GM12878 (cell line): ENCODE data around the gene DOK7.

ENCODE experiments used
- CBX5 ChIP-seq: sonication (generic); IDR thresholded peaks from 2 replicates; pipeline ENCODE4 v1.6.1; 2016; ENCODE audit warnings: low read depth, moderate library complexity, mild to moderate bottlenecking, inconsistent platforms
- MXI1 ChIP-seq: fragments of 150-350 bp; IDR thresholded peaks from 2 replicates; pipeline ENCODE4 v1.6.1; 2011; ENCODE audit warnings: low read depth, mild to moderate bottlenecking, inconsistent platforms, low read length, improper control_type of control experiment
- NR2F1 ChIP-seq: fragments of 450-650 bp; conservative IDR thresholded peaks from 2 replicates; pipeline ENCODE4 v1.6.1; 2017; ENCODE audit warnings: mild to moderate bottlenecking
- TAF1 ChIP-seq: IDR thresholded peaks from 2 replicates; pipeline ENCODE4 v1.6.1; 2011; ENCODE audit warnings: mild to moderate bottlenecking, low read depth, low read length, borderline replicate concordance
- TF ChIP-seq, protein P1 (sequence below), 3 experiments: IDR thresholded peaks in 2 of 3; conservative IDR thresholded peaks in 1 of 3; 2 replicates each; pipeline ENCODE4 v1.5.1; 2011; ENCODE audit warnings: low read depth in 3 of 3, low read length in 3 of 3, mild to moderate bottlenecking in 3 of 3, control low read depth in 2 of 3, moderate library complexity in 2 of 3, inconsistent platforms in 1 of 3, mixed read lengths in 1 of 3; ENCODE audit not compliant: control insufficient read depth in 2 of 3, insufficient read depth in 1 of 3; ENCODE audit errors: extremely low read depth in 1 of 3

DNA sequence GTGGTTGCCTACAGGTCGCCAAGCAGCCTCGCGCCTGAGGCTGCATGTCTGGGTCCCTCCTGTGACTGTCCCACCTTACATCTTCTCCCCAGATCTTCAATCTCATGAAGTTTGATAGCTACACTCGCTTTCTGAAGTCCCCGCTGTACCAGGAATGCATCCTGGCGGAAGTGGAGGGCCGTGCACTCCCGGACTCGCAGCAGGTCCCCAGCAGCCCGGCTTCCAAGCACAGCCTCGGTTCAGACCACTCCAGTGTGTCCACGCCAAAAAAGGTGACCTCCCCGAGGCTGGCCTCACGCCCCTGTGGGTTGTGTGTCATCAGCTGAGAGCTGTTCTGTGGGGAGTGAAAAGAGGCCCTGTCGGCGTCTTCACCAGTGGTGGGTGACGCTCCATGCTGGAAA, 46.3 kb upstream of the DOK7 start:
- no peak for TF ChIP-seq TAF1
- TF ChIP-seq NR2F1, result no peak
- no peak for TF ChIP-seq MXI1
- TF ChIP-seq, protein P1, sequence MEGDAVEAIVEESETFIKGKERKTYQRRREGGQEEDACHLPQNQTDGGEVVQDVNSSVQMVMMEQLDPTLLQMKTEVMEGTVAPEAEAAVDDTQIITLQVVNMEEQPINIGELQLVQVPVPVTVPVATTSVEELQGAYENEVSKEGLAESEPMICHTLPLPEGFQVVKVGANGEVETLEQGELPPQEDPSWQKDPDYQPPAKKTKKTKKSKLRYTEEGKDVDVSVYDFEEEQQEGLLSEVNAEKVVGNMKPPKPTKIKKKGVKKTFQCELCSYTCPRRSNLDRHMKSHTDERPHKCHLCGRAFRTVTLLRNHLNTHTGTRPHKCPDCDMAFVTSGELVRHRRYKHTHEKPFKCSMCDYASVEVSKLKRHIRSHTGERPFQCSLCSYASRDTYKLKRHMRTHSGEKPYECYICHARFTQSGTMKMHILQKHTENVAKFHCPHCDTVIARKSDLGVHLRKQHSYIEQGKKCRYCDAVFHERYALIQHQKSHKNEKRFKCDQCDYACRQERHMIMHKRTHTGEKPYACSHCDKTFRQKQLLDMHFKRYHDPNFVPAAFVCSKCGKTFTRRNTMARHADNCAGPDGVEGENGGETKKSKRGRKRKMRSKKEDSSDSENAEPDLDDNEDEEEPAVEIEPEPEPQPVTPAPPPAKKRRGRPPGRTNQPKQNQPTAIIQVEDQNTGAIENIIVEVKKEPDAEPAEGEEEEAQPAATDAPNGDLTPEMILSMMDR (IDR thresholded peaks at IDR 0.05 in 2 of 3, conservative IDR thresholded peaks at IDR 0.05 in 1 of 3; ENCODE audit: control insufficient read depth in 2 of 3, extremely low read depth in 1 of 3, insufficient read depth in 1 of 3, low read depth in 3 of 3, low read length in 3 of 3), result no peak
- TF ChIP-seq CBX5, result no peak
